ENCODE measurements around the gene ZNF358.

Gene ZNF358

GRCh38 chr19:7515645-7516151 is at the start of gene ZNF358:
Gene ZNF358 (plus strand): TSS chr19:7516103. CDS start chr19:7519243, 3,140 bp downstream.
- no peak for DNase-seq (ENCODE audit: low read depth)

GRCh38 chr19:7467009-7467989 is 48.6 kb upstream of the ZNF358 start:
- DNase-seq (ENCODE audit: low read depth) = no peak

GRCh38 chr19:7468840-7469239 is 47.1 kb upstream of the ZNF358 start:
- no peak for DNase-seq (ENCODE audit: low read depth)

GRCh38 chr19:7469669-7470285 is 46.1 kb upstream of the ZNF358 start:
- no peak for DNase-seq (ENCODE audit: low read depth)

GRCh38 chr19:7470540-7471305 is 45.2 kb upstream of the ZNF358 start:
- no peak for DNase-seq (ENCODE audit: low read depth)

GRCh38 chr19:7471696-7472615 is 43.9 kb upstream of the ZNF358 start:
- DNase-seq (ENCODE audit: low read depth) = no peak

- DNase-seq (ENCODE audit: low read depth) = no peak
These were observed 40.2 kb upstream of the ZNF358 start for GRCh38 chr19:7475665-7476064.

GRCh38 chr19:7476241-7476640 is 39.7 kb upstream of the ZNF358 start:
- DNase-seq (ENCODE audit: low read depth) = no peak

- no peak for DNase-seq (ENCODE audit: low read depth)
These were observed 39.0 kb upstream of the ZNF358 start for GRCh38 chr19:7476777-7477494.

- no peak for DNase-seq (ENCODE audit: low read depth)
These were observed 38.1 kb upstream of the ZNF358 start for GRCh38 chr19:7477758-7478157.

- DNase-seq (ENCODE audit: low read depth) = no peak
These were observed 37.6 kb upstream of the ZNF358 start for GRCh38 chr19:7478173-7478842.

GRCh38 chr19:7478843-7479227 is 37.1 kb upstream of the ZNF358 start:
- DNase-seq (ENCODE audit: low read depth) = no peak

- DNase-seq (ENCODE audit: low read depth) = no peak
These were observed 35.5 kb upstream of the ZNF358 start for GRCh38 chr19:7480222-7480969.

- DNase-seq (ENCODE audit: low read depth) = no peak
These were observed 35.0 kb upstream of the ZNF358 start for GRCh38 chr19:7480970-7481255.

- DNase-seq (ENCODE audit: low read depth) = no peak
These were observed 33.1 kb upstream of the ZNF358 start for GRCh38 chr19:7482584-7483439.

- DNase-seq (ENCODE audit: low read depth) = no peak
These were observed 32.1 kb upstream of the ZNF358 start for GRCh38 chr19:7483720-7484201.

GRCh38 chr19:7486923-7487322 is 29.0 kb upstream of the ZNF358 start:
- DNase-seq (ENCODE audit: low read depth) = no peak

GRCh38 chr19:7488736-7489353 is 27.1 kb upstream of the ZNF358 start, which contains the start of gene PEX11G:
Gene PEX11G (minus strand): TSS chr19:7489035. CDS start chr19:7489010, 25 bp downstream.
- DNase-seq (ENCODE audit: low read depth) = peak; percentile 84

Data from stimulated activated CD8-positive, alpha-beta memory T cell treated with anti-CD3 and anti-CD28 coated beads, Interleukin-12 subunit alpha, Interleukin-12 subunit beta, amount 100 ng/mL, for 1 hour (primary cell).